Activated CD4-positive, CD25-positive, alpha-beta regulatory T cell treated with anti-CD3 and anti-CD28 coated beads, Interleukin-2, amount 50 U/mL, for 24 hours (primary cell): Measurements from ENCODE around the gene KREMEN2.
"Not testable (repeated sequence)": the region's sequence is repeated elsewhere in the genome, so short reads cannot be mapped to it uniquely, and the experiment has no call there.

Experiments used
- ATAC-seq, 2 donors: fragments of 150-1000 bp; cut with Tn5 transposase; one replicate each; pipeline ENCODE4 v1.10.0; 2021; ENCODE audit warnings: mild to moderate bottlenecking in 1 of 2, moderate library complexity in 1 of 2

Gene KREMEN2, protein sequence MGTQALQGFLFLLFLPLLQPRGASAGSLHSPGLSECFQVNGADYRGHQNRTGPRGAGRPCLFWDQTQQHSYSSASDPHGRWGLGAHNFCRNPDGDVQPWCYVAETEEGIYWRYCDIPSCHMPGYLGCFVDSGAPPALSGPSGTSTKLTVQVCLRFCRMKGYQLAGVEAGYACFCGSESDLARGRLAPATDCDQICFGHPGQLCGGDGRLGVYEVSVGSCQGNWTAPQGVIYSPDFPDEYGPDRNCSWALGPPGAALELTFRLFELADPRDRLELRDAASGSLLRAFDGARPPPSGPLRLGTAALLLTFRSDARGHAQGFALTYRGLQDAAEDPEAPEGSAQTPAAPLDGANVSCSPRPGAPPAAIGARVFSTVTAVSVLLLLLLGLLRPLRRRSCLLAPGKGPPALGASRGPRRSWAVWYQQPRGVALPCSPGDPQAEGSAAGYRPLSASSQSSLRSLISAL

DNA sequence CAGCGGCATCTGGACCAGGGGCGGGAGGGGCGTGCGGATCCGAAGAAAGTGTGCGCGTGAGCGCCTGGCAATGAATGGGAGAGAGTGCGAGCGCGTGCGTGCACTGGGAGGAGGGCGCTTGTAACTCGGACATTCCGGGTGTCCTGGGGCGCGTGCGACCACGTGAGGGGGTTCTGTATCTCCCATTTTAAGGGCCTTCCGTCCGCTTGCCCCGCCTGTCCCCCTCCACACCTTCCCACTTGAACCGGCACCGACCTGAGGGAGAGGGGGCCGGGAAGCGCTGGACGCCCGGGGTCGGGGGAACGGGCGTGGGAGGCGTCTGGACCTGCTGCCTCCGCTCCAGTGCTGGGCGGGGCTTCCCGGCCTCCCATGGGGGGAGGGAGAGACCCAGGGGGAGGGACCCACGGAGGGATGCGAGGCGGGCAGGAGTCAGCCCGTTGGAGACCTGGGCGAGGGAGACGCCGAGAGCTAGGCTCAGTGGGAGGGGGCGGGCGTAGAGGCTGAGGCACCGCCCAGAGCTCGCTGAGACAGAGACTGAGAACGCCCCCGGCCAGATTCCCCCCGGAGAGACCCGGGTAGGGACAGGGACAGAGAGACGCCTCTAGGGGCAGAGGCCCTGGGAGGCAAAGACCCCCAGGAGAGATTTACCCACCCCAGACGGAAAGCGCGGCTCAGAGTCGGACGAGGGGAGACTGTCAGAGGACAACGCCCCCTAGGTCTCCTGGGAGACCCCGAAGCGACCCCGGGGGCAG lies at the start of gene KREMEN2:
KREMEN2 (plus strand) TSS at position 553 of the 752 bp plus-strand sequence. CDS start 246 bp downstream, outside the sequence.
- ATAC-seq: peak; percentile 9 to 30

DNA sequence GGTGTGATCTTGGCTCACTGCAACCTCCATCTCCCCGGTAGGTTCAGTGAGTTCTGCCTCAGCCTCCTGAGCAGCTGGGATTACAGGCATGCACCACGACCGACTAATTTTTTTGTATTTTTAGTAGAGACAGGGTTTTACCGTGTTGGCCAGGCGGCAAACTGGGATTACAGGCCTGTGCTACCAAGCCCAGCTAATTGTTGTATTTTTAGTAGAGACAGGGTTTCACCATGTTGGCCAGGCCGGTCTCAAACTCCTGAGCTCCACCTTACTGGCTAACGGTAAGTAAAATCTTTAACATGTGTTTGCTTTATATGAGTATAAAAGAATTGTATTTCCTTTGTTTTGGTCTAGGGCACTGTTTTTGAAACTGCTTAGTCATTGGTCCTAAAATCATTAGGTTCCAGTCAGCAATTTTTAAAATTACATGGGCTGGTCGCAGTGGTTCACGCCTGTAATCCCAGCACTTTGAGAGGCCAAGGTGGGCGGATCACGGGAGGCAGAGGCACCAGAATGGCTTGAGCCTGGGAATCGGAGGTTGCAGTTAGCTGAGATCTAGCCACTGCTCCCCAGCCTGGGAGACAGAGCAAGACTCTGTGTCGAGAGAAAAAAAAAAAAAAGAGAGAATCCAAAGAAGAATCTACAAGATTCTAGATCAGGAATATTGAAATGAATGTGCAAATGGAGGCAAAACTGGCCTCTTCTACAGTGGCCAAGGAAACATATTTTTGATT lies 48.7 kb upstream of the KREMEN2 start:
- ATAC-seq: no peak

DNA sequence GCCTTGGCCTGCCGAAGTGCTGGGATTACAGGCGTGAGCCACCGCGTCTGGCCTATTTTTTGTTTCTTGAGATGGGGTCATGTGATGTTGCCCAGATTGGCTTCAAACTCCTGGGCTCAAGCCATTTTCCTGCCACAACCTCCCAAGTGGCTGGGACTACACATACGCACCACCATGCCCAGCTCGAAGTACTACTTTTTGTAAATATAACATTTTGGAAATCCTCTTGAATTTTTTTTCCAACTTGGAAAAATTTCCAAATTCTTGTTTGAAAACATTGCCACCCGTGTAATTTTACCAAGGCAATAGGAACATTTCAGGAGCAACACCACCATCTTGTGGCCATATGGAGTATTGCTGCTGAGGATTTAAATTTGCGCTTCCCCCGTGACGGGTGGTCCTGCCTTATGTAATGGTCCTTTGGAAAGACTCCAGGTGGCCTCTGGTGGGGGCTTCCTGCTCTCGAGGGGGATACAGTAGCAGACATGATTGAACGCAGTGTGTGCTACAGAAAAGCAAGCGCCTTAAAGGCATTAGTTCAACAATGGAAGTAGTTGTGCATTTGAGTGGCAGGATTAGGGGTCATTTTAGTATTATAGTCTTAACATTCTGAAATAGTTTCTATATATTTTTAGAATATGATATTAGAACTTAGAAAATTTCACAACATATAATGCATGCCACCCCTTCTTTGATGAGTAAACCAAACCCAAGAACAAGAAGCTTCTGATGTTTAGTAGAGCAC lies 44.4 kb upstream of the KREMEN2 start:
- ATAC-seq: peak in 1 of 2 donors; percentile 48

DNA sequence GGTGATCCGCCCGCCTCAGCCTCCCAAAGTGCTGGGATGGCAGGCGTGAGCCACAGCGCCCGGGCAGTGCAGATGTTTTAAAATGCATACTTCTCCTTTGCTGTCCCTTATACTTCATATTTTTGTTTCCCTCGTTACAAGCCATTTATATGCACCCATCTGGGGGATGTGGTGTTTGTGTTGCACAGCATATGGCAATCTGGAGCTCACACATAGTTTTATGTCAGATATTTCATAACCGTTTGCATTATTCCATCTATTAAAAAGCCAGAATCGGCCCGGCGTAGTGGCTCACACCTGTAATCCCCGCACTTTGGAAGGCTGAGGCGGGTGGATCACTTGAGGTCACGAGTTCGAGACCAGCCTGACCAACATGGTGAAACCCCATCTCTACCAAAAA lies 40.6 kb upstream of the KREMEN2 start:
- no peak for ATAC-seq

DNA sequence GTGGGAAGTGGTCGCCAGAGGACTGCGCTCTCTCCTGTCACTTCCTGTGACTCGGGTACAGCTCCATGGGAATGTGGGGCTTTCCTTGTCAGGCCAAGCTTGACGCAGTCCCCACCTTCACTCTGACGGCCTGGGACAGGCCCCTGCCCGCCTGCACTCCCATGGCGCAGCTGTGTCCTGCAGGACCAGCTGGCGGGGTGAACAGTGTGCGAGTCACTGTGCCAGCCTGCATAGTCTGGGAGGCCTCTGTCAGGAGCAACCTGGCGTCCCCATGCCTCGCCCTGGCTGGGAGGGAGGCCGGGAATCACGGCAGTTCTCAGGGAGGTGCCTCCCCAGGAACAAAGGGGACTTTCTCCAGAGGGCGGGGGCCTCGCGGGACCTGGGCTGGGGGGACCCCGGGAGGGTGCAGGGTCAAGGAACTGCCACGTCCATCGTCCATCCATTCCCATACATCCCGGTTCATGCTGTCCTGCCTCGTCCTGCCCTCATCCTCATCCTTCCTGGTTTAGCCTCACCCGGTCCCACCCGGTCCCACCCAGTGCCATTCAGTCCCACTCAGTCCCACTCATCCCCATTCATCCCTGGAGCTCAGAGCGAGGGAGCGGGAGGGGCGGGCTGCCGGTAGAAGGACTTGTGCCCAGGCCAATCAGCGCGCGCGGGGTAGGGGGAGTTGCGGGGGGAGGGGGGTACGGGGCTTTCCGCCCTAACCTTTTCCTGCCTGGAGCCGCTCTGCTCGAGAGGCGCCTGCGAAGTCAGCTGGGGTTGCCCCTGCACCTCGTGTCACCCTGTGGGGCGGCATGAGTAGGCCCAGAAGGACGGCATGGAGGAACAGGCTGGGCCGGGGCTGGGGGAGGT lies 38.9 kb upstream of the KREMEN2 start:
- ATAC-seq: no peak

DNA sequence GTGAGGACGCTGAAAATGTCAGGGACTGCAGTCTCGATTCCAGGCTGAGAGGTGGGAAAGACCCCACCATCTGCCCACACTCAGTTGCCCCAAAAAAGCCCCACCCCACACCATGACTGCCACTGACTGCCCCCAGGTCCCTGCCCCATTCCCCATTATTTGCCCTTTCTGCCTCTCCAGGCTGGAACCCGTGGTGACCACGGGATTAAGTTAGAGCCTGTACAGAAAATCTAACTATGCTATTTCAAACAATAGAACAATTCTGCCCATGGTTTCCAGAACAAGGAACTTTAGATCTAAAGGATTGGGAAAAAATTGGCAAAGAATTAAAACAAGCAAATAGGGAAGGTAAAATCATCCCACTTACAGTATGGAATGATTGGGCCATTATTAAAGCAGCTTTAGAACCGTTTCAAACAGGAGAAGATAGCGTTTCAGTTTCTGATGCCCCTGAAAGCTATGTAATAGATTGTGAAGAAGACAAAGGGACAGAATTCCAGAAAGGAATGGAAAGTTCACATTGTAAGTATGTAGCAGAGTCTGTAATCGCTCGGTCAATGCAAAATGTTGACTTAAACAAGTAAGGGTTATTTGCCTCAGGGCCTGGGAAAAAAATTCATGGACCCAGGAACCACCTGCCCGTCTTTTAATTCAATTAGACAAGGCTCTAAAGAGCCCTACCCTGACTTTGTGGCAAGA lies 38.0 kb upstream of the KREMEN2 start:
- ATAC-seq: no peak

DNA sequence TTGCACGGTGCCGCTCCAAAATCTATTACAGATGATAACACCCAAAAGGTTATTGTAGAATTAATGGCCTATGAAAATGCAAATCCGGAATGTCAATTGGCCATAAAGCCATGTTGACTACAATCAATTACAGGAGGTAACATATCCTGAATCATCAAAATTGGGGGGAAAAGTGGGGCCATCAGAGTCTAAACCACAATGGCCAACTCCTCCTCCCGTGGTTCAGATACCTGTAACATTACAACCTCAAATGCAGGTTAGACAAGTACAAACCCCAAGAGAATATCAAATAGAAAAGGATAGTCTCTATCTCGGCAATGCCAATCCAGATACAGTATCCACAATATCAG lies 37.5 kb upstream of the KREMEN2 start:
- no peak for ATAC-seq

DNA sequence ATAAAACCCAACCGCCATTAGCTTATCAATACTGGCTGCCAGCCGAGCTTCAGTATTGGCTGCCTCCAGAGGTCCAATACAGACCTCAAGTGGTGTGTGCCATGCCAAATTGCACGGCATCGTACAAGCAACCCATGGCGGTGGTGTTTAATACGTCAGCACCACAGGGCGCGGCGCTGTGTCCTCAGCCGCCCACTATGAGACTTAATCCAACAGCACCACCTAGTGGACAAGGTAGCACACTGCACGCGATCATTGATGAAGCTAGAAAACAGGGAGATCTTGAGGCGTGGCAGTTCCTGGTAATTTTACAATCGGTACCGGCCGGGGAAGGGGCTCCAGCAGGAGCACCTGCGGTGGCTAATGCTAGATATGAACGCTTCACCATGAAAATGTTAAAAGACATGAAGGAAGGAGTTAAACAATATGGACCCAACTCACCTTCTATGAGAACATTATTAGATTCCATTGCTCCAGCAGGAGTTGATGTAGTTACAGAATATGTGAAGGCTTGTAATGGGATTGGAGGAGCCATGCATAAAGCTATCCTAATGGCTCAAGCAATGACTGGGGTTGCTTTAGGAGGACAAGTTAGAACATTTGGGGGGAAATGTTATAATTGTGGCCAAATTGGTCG lies 36.9 kb upstream of the KREMEN2 start:
- ATAC-seq: peak; percentile 99

DNA sequence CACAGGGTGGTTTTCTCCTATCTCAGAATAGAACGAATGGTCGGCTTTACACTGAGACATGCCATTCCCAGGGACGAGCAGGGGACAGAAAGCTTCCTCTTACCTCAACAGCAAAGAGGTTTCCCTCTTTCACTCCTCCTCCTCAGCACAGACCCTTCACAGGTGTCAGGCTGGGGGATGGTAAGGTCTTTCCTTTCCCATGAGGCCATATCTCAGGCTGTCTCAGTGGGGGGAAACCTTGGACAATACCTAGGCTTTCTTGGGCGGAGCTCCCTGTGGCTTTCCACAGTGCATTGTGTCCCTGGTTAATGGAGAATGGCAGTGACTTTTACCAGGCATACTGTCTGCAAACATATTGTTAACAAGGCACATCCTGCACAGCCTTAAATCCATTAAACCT lies 35.9 kb upstream of the KREMEN2 start:
- ATAC-seq: not testable (repeated sequence)

DNA sequence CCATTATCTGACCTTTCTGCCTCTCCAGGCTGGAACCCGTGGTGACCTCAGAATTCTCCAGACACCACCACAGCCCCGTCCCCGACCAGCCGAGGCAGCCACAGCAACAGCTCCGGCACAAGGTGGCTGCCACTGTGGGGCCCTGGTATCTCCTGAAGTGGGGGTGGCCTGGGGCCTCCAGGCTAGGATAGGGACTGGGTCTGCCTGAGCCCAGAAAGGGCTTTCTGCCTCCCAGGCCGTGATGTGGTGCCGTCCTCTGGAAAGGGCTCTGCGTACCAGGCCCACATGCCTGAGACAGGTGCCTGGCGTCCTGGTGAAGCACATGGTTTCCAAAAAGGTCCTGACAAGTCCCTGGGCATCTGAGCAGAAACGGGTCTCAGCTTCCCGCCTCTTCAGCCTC lies 35.3 kb upstream of the KREMEN2 start:
- ATAC-seq: no peak

DNA sequence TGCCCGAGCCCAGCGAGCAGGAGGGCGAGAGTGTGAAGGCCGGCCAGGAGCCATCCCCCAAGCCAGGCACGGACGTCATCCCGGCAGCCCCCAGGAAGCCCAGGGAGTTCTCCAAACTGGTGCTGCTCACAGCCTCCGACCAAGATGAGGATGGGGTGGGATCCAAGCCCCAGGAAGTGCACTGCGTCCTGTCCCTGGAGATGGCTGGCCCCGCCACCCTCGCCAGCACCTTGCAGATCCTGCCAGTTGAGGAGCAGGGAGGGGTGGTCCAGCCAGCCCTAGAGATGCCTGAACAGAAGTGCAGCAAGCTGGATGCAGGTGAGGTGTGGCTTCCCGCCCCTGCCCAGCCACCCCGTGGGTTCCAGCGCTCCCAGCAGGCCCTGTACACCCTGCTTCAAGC lies 34.4 kb upstream of the KREMEN2 start:
- no peak for ATAC-seq

DNA sequence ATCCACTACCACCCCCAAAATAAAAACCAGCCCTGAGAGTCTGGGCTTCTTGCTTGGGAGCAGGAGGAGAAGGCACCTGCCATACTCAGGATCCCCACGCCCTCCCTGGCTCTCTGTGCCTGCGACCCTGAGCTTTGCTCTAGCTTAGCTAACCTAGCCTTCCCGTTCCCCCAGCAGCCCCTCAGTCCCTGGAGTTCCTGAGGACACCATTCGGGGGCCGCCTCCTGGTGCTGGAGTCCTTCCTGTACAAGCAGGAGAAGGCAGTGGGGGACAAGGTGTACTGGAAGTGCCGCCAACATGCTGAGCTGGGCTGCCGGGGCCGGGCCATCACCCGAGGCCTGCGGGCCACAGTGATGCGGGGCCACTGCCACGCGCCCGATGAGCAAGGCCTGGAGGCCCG lies 33.8 kb upstream of the KREMEN2 start:
- no peak for ATAC-seq

DNA sequence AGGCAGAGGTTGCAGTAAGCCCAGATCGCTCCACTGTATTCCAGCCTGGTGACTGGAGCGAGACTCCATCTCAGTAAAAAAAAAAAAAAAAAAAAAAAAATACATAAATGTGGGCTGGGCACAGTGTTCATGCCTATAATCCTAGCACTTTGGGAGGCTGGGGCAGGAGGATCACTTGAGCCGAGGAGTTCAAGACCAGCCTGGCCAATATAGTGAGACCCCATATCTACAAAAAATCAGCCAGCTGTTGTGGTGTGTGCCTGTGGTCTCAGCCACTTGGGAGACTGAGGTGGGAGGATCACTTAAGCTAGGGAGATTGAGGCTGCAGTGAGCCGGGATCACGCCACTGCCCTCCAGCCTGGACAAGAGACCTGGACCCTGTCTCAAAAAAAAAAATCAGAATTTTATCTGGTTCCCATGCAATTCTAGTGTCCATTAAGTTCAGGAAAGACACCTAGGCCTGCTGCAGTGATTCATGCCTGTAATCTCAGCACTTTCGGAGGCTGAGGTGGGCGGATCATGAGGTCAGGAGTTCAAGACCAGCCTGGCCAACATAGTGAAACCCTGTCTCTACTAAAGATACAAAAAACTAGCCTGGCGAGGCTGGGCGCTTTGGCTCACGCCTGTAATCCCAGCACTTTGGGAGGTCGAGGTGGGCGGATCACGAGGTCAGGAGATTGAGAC lies 32.7 kb upstream of the KREMEN2 start:
- ATAC-seq: not testable (repeated sequence)

DNA sequence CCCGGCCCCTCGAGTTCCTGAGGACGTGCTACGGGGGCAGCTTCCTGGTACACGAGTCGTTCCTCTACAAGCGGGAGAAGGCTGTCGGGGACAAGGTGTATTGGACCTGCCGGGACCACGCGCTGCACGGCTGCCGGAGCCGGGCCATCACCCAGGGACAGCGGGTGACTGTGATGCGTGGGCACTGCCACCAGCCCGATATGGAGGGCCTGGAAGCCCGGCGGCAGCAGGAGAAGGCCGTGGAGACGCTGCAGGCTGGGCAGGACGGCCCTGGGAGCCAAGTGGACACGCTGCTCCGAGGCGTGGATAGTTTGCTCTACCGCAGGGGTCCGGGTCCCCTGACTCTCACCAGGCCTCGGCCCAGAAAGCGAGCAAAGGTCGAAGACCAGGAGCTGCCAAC lies 30.9 kb upstream of the KREMEN2 start:
- no peak for ATAC-seq

DNA sequence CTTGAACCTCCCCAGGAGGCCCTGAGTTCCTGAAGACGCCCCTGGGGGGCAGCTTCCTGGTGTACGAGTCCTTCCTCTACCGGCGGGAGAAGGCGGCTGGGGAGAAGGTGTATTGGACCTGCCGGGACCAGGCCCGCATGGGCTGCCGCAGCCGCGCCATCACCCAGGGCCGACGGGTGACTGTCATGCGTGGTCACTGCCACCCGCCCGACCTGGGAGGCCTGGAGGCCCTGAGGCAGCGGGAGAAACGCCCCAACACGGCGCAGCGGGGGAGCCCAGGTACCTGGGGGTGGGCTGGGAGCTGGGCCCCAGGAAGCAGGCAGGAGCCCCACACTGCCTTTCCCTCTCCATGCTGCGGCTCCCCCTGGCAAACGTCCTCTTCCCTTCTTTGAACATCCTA lies 30.4 kb upstream of the KREMEN2 start:
- ATAC-seq: no peak

DNA sequence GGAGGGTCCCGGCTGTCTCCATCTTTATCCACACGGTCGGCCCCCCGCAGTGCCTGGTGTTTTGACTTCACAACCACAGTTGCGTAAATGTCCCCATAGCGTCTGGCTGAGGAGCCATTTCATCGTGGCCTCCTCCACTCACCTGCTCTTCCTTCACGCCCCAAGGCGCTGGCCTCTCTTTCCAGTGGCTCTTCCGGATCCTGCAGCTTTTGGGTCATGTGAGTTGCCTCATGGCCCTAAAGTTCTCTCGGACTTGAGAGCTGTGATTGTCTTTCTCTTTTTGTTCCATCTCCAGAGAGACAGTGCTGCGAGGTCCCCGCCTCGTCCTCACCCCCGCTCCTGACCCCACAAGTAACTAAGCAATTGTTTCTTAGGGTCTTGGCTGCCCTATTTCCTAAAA lies 29.6 kb upstream of the KREMEN2 start:
- ATAC-seq: no peak

DNA sequence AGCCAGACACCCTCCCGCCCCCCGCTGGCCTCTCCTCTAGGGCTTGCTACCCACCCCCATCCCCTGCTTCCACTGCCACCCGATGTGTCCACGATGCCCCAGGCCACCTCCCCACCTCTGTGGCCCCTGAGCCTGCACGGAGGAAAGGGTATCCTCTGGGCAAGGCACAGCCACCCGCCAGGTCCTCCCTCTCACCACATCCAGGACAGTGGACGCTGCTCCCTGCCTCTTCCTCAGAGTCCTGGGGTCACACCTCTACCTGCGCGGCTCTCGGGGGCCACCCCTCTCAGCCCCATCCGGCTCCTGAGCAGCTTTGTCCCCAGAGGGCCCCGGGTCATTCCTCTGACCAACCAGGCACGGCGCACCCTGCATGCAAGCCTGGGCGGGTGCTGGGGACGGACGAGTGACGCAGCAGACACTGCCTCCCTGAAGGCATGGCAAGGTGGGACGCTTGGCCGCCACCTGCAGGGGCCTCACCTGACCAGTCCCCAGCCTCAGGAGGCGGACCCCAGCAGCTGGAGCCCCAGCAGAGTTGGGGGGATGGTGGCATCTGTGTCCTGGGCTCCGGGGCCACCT lies 27.6 kb upstream of the KREMEN2 start:
- no peak for ATAC-seq

DNA sequence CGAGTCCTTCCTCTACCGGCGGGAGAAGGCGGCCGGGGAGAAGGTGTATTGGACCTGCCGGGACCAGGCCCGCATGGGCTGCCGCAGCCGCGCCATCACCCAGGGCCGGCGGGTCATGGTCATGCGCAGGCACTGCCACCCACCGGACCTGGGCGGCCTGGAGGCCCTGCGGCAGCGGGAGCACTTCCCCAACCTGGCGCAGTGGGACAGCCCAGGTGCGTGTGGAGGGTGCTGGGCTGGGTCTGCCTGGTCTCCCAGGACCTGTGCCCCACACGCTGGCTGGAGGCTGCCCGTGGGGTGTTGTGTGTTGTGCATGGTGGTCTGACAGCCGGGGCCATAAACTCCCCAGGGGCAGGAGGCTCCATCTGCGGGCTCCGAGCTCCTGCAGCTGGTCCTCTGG lies 26.9 kb upstream of the KREMEN2 start:
- no peak for ATAC-seq

DNA sequence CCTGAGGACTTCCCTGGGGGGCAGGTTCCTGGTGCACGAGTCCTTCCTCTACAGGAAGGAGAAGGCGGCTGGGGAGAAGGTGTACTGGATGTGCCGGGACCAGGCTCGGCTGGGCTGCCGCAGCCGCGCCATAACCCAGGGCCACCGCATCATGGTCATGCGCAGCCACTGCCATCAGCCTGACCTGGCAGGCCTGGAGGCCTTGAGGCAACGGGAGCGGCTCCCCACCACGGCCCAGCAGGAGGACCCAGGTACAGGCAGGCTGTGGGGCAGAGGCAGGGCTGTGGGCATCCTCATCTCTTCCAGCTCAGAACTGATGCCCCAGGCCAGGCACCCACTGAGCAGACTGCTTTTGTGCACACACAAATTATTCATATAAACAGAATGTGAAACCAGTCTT lies 25.9 kb upstream of the KREMEN2 start:
- ATAC-seq: no peak

DNA sequence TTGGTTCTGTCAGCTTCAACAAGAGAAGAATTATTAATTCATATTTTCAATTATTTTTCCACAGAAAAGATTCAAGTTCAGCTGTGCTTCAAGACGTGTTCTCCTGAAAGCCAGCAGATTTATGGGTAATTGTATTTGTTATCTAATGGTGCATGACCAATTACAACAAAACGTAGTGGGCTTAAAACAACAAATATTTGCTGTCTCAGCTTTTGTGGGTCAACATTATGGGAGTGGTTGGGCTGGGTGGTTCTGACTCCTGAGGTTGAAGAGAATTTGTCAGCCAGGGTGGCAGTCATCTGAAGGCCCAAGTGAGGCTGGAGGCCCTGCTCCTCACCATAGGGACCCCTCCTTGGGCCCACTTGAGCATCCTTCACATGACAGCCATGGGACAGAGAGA lies 24.1 kb upstream of the KREMEN2 start:
- no peak for ATAC-seq
